Body of pancreas (tissue), 4 donors: Measurements from ENCODE around the gene PLAU.
"Not testable (repeated sequence)": the region's sequence is repeated elsewhere in the genome, so short reads cannot be mapped to it uniquely, and the experiment has no call there.

Experiments
- POLR2A ChIP-seq, 3 donors: fragments of 450-650 bp; IDR thresholded peaks; one replicate each; pipeline ENCODE4 v1.6.1; 2016; ENCODE audit warnings: antibody characterized with exemption in 3 of 3, mild to moderate bottlenecking in 2 of 3
- TF ChIP-seq, protein P1 (sequence below), 7 experiments: fragments of 450-650 bp in 4 of 7; fragments of 200-600 bp in 3 of 7; sonication (generic) in 3 of 7; IDR thresholded peaks; one replicate each; pipeline ENCODE4 v1.5.1; 2016 to 2019; ENCODE audit warnings: antibody characterized with exemption in 7 of 7

DNA sequence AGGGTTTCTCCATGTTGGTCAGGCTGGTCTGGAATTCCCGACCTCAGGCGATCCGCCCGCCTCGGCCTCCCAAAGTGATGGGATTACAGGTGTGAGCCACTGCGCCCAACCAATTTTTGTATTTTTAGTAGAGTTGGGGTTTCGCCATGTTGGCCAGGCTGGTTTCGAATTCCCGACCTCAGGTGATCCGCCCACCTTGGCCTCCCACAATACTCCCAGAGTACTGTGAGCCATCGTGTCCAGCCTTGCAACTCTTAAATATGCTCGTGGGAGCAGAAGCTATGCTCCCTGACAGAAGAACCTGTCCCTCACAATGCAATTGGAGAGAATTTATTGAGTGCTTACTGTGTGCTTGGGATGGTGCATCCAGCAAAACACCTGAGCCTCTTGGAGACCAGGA lies 52.6 kb downstream of the PLAU start:
- TF ChIP-seq, protein P1, sequence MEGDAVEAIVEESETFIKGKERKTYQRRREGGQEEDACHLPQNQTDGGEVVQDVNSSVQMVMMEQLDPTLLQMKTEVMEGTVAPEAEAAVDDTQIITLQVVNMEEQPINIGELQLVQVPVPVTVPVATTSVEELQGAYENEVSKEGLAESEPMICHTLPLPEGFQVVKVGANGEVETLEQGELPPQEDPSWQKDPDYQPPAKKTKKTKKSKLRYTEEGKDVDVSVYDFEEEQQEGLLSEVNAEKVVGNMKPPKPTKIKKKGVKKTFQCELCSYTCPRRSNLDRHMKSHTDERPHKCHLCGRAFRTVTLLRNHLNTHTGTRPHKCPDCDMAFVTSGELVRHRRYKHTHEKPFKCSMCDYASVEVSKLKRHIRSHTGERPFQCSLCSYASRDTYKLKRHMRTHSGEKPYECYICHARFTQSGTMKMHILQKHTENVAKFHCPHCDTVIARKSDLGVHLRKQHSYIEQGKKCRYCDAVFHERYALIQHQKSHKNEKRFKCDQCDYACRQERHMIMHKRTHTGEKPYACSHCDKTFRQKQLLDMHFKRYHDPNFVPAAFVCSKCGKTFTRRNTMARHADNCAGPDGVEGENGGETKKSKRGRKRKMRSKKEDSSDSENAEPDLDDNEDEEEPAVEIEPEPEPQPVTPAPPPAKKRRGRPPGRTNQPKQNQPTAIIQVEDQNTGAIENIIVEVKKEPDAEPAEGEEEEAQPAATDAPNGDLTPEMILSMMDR (IDR thresholded peaks at IDR 0.05) = not testable (repeated sequence)
- not testable (repeated sequence) for TF ChIP-seq POLR2A (IDR thresholded peaks at IDR 0.05)
